ENCODE measurements around the gene DUSP18.
"Not testable (repeated sequence)": the region's sequence is repeated elsewhere in the genome, so short reads cannot be mapped to it uniquely, and the experiment has no call there.

The DUSP18 gene

DNA sequence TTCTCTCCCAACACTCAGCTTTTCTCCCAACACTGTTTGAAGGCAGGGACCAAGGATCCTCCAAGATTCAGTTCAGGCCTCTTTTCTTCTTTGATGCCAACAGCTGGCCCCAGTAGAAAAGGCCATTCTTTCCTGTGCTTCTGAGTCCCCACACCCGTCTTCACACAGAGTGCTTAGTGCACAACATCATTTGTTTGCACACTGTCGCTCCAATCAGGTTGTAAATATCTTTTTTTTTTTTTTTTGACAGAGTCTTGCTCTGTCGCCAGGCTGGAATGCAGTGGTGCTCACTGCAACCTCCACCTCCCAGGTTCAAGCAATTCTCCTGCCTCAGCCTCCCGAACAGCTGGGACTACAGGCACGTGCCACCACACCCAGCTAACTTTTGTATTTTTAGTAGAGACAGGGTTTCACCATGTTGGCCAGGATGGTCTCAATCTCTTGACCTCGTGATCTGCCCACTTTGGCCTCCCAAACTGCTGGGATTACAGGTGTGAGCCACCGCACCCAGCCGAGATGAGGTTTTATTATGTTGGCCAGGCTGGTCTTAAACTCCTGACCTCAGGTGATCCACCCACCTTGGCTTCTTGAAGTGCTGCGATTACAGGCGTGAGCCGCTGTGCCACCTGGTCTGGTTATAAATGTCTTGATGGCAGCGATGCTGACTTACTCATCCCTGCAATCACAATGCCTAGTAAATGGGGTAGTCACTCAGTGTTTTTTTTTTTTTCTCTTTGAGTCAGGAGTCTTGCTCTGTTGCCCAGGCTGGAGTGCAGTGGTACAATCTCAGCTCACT is 12.4 kb upstream of the DUSP18 start:
- DNase-seq (ENCODE audit: low read depth), result not testable (repeated sequence)

DNA sequence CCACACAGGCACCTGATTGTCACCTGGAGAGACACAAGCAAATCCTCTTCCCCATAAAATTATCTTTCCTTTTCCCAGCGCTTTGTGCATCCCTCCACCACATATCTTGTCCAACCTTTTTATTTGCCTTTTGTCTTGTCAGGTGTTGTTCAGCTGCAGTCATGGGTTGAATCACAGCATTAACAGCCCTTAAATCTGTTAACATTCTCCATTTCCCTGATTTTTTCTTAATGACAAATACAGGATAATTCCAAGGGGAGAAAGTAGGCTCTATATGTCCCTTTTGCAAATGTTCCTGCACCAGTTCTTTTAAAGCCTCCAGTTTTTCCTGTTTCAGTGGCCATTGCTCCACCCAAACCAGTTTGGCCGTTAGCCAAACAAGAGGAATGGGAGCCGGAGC is 8.9 kb upstream of the DUSP18 start:
- not testable (repeated sequence) for DNase-seq (ENCODE audit: low read depth)

DNA sequence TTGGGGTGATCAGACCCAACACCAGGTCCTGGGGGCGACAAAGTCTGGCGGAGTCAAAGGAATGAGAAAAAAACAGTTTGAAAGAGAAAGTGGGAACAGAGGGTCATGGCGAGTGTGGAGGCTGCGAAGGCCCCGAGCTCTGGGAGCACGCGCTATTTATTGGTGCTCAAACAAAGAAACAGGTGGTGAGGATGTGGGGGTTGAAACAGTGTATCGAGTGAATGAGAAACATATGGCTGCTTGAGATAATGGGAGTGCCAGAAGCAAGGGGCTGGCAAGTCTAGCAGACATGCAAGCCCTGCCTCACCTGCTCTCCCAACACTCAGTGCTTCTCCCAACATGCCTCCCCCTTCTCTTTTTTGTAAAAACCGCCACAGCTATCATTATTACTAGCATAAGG is 7.8 kb upstream of the DUSP18 start:
- no peak for DNase-seq (ENCODE audit: low read depth)

DNA sequence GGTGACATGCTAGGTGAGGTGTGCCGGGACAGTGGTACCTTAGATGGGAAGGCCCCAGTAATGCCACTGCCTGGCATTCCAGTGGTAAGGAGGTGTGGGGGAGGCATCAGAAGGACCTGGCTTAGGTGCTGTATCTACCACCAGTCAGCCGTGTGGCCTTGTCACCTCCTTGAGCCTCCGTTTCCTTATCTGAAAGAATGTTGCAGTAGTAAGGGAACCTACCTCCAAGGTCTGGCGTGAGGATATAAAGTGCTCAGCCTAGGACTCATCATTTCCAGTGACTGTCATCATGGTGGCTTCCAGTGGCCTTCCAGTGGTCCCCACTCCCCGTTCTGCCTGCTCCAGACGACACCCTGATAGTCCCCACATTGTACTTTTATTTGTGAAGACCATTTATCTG is 6.8 kb upstream of the DUSP18 start:
- DNase-seq (ENCODE audit: low read depth), result no peak

DNA sequence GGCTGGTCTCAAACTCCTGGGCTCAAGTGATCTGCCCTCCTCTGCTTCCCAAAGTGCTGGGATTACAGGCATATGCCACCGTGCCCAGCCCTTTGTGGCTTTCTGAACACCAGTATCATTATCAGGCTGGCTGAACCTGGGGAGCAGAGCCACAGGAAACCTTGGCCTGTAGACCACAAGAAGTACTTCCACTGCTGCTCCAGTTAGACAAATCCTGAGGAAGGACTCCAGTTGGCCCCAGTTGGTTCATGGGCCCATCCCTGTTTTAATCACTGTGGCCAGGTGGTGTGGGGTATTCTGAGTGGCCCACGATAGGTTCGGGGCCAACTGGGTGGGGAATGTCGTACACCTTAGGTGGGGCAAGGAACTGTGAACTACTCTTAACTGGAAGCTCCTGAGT is 5.5 kb upstream of the DUSP18 start:
- DNase-seq (ENCODE audit: low read depth), result no peak

DNA sequence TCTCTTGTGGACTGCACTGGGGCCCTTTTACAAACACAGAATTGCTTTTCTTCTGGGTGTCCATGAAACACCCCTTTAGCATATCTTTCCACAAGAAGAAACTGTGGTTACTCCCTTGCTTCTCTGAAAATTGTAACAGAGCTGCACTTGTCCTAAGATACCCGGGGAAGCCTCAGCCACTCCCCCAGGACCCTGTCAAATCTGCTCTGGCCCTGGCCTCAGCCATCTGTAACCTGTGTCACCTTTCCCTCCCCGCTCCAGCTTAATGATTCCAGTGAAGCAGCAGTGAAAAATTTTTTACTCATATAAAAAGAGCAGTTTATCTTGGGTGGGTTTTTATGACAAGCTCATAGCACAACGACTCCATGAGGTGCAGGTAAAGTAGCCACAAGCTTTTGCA is 3.4 kb upstream of the DUSP18 start:
- DNase-seq (ENCODE audit: low read depth), result no peak

DNA sequence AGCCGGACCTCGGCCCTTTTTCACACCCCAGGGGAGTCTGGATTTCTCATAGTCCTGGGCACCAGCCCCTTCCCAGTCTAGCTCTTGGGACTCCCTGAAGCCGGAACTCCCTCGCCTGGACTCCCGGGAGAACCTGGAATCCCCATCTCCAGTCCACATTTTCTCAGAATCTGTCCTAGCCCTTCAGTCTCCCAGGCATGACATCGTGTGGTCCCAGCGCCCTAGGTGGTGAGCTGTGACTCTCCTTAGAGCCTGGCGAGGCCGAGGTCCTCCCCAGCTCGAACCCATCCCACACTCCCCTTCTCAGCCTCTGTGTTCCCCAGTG is 673 bp upstream of the DUSP18 start:
- no peak for DNase-seq (ENCODE audit: low read depth)

DNA sequence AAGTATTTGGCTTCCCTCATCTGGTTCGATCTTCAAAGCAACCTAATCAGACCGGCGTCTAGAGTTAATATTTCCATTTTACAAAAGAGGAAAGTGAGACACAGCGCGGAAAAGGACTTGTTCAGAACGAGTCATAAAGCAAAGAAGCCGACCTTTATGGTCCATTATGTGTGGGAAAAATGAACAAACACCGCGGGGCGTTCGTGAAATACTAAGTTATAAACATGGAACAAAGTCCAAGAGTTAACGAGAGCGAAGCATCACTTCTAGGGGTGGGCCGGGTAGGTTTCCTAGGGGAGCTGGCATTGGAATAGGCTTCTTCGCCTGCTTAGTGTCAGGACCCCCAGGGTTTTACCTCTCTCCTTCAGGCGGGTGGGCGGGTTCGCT is 575 bp downstream of the DUSP18 start:
- no peak for DNase-seq (ENCODE audit: low read depth)

DNA sequence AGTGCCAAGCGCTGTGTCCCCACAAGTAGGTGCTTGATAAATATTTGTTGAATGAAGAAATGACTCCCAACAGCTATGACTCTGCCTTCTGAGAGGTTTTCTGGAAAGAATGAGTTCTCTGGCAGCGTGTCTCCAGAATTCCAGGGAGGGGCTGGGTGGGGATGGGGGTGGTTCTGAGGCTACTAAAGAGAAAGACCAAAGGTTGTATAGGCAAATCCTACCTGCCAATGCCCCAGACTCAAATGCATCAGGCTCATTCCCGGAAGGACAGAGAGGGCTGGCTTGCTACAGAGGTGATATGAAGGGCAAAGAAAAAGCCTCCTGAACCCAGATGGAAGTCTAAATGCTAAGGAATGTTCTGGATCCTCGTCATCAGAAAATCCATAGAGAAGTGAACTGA is 1.9 kb downstream of the DUSP18 start:
- no peak for DNase-seq (ENCODE audit: low read depth)

DNA sequence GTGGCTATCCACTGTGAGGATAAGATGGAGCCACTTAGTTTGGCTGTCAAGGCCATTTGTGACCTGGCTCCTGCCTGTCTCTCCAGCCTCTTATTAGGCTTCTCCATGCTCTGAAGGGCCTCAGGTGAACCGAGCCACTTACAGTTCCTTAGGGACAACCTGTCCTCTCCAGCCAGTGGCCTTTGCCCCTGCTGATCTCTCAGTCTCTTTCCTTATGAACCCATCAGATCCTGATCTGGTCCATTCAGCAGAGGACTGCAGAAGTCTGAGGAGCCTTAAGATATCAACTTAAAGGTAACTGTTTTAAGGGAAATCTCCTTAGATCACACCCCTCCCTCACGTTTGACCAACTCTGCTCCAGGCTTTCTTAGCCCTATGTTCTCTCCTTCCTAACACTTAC is 2.4 kb downstream of the DUSP18 start:
- no peak for DNase-seq (ENCODE audit: low read depth)

DNA sequence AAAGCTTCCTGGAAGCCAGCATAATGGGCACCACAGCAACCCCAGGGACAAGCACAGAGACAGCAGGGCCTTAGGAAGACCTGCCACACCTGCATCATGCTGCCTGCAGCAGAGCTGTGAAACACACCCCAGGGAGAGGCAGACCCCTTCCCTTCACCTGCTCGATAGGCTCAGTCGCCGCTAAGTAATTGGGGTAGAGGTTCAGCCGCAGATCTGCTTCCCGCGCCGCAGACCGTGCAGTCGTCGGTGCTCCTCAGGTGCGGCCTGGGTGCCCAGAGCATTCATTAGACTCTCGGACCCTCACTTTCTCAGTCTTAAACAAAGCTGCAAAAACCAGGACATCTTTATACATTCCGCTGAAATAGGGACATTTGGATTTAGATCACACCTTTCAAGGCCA is 2.9 kb downstream of the DUSP18 start:
- DNase-seq (ENCODE audit: low read depth), result no peak

DNA sequence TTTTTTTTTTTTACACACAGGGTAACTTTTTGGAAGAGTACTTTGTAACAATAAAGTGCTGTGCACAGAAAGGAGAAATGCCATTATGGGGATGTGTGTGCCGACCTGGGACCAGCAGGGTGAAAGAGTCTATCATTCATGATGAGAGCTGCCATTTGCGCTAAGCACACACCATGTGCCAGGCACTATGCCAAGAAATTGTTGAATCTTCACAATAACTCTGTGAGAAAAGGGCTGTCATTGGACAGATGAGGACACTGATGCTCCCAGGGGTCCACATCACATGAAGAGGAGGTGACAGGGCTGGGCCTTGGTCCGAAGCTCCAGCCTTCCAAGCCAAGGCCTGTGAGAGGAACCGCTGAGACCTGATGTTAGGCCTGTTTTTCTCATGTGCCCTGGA is 5.6 kb downstream of the DUSP18 start:
- DNase-seq (ENCODE audit: low read depth), result no peak

DNA sequence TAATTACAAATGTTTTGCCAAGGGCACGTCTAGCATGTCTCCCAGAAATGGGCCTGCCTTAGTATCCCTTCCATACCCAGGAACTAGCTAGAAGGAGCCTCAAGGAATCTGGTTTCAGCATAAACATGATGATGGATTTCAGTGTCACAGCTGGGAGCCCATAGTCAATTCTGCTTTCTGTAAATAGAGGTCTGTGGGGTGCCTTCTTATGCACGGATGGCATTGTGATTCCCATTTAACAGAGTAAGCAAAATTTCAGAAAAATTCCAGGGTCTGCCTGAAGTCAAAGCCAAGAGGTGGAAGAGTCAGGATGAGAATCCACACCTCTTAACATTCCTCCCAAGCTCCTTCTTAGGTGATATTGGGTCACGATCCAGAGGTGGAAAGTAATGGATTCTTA is 12.1 kb downstream of the DUSP18 start:
- no peak for DNase-seq (ENCODE audit: low read depth)

DNA sequence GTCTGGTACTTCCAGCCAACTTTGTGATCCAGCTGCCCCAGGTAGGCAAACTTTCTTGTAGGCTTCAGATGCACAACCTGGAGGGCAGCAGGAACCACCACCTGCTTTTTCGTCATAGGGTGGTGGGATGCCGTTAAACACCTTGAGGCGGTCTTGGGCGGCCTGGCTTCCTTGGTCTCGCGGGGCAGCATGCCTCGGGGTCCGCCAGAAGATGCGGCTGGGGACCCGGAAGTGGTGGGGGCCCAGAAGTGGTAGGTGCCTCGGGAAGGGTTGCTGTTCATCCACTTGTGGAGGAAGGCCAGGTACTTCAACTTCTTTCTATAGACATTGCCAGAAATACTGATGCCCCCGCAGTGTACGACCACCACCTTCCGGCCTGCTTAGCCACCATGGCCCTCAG is 13.3 kb downstream of the DUSP18 start:
- no peak for DNase-seq (ENCODE audit: low read depth)

DNA sequence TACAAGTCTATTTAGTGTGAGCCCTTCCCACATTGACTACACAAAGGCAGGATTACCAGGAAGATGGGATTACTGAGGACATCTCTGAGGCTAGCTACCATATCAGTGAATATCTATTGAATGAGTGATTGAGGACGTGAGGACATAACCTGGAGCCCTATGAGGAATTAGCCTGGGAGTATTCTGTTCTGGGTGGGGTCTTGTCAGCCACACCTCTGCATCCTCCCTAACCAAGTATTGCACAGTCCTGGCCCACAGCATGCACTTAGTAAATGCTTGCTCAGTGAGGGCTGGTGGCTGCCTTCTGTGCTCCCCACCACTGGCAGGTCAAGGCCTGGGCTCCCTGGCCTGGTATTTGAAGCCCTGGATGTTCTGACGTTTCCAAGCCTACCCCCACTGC is 14.8 kb downstream of the DUSP18 start:
- DNase-seq (ENCODE audit: low read depth), result no peak

DNA sequence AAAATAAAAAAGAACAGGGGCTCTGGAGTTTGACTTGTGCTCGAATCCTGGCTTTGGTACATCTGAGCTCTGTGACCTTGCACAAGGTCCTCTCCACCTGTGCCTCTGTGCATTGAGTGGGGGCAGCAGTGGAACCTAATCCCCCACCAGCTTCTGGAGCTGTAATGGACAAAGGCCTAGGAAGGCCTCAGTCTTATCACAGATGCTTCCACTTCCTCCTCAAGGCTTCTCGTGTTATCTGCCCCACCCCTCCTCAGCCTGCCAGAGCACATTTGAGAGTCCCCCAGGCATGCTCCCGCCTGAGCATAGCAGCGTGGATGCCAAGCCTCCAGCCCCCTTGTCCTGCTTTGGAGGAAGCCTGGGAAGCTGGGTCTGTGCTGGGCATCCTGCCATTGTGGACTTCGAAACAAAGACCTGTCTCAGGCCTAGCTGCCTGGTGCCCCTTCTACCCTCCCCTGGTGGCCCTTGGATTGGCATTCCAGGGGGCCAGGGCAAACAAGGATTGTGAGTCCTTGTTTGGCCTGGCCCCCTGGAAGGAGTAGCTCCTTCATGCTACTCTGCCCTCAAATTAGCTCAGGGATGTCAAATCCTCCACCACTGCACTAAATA is 17.1 kb downstream of the DUSP18 start:
- DNase-seq (ENCODE audit: low read depth), result no peak

DNA sequence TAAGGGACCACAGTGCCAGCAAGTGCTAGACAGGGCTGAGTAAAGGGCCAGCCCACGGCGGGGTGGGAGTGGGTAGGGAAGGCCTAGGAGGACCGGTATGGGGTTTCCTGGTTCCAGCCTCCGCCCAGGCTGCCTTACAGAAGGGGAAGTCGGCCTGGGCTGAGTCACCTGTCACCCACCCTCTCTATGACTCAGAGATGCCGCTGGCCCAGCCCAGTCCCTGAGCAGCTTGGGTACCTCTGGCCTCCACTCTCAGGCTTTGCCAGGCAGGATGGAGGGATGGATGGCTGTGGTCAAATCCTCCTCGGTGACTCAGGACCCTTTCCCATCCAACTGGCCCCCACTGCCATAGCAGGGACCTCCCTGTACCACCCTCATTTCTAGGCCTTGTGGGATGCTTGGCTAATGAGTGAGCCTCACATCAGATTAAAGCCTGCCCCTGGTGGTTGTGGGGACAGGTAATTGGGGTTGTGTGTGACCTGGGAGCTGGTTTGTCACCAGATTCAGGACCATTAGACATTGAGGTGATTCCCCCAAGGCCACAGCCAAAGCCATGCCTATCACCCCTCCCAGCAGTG is 18.2 kb downstream of the DUSP18 start:
- DNase-seq (ENCODE audit: low read depth), result peak; percentile 64

DNA sequence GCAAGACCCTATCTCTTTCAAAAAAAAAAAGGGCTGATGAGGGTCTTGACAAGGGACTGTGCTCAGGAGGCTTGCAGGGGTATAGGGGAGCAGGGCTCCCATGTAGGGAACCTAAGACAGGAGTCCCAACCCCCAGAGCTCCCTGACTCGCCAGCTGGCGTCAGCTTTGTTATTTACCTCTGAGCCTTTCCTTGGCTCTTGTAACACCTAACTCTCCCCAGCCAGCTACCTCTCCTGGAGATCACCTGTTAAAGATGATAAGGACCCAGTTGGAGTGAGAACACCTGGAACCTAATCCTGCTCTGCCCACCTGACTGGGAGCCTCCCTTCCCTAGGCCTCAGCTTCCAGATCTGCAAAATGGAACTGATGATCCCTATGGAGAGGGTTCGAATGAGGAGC is 18.9 kb downstream of the DUSP18 start:
- DNase-seq (ENCODE audit: low read depth), result no peak

DNA sequence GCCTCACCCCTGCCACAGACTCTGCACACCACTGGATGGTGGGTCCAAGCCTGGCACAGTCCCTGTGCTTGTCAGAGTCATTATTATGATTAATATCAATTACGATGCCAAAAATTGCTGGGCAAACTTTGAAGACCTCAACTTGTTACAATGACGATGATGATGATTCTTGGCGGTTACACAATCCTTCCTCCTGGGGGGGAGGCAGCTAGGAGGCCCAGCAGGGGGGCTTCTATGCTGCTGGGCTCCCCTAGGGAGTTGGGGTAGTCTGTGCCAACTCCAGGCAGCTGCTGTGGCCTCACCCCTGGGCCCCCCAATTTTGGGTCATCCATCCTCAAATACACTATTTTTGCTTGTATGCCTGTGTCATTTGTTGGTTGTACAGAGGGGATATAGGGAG is 20.1 kb downstream of the DUSP18 start:
- no peak for DNase-seq (ENCODE audit: low read depth)

DNA sequence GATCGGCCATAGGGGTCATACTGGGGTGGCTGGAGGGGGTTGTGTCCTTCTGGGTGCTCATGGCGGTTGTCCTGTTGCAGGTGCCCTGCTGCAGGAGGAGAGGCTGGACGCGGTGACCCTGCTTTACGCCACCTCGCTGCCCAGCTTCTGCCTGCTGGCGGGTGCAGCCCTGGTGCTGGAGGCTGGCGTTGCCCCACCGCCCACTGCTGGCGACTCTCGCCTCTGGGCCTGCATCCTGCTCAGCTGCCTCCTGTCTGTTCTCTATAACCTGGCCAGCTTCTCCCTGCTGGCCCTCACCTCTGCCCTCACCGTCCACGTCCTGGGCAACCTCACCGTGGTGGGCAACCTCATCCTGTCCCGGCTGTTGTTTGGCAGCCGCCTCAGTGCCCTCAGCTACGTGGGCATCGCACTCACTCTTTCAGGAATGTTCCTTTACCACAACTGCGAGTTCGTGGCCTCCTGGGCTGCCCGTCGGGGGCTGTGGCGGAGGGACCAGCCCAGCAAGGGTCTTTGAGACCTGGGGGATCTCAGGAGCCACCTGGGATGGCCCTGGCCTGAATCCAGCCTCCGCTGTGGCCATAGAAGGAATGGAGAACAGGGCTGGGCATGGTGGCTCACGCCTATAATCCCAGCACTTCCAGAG is 21.0 kb downstream of the DUSP18 start:
- no peak for DNase-seq (ENCODE audit: low read depth)

DNA sequence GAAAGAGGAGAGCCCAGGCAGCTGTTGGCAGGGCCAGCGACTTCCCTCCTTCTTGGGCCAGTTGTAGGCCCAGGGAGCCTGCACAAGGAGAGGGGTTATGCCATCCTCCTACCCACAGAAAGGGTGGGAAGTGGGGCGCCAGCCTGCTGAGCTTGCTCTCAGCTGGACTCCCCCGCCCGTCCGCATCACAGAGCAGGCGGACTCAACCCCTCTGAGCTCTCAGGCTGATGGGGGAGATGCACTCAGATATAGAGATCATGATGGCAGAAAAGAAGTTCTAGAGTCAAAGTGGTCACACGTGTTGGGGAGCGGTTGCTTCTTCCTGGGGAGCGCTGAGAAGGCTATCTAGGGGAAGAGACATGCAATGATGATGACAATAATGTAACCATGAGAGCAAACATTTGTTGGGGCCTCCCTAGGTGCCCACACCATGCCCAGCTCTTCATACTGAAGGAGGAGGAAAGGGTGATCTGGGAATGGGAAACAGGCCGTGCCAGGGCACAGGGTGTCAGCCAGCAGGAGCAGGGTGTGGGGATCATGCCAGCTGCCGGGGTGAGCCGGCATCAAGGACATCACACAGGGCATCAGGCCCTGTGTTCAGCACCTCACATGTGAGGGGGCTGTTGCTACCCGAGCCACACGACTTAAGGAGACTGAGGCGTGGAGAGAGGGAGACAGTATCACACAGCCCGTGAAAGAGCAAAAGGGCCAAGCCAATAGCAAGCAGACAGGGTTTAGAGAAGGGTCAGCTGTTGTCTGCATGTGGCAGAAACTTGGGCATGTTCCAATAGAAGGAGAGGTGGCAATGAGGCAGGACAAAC is 24.4 kb downstream of the DUSP18 start:
- DNase-seq (ENCODE audit: low read depth), result no peak

DNA sequence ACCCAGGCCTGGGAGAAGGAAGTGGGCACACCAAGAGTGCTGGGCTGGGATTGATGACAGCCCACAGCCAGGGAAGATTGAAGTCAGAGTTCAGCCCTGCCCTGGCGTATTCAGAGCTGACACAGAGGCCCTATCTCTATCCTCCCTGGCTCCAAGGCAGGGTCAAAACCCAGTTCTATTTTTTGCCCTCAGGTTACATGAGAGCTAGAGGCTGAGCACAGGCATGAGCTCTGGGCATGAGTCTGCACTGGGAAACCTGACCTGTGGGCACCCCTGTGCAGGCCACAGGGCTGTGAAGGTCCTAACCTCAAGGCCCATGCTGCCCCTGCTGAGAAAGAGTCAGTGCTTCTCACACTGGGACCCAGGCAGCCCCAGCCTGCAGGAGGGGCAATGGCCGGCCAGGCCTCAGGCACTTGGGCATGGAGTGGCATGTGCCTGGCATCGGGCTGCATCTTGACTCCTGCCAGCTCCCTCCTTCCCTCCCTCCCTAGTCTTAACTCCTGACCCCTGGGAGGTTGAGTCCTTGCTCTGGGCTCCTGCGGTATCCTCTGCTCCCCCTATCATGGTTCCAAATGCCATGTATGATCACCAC is 26.7 kb downstream of the DUSP18 start:
- DNase-seq (ENCODE audit: low read depth), result no peak
